ENCODE data around the gene ZNG1C. TPM values are rescaled to one million over a fixed set of nuclear protein-coding genes. Genes with fewer than 3 reads are reported as not detected.
A peak's percentile ranks its signal among the peaks of the same experiment; 100 is the strongest.
"Not testable (repeated sequence)": the region's sequence is repeated elsewhere in the genome, so short reads cannot be mapped to it uniquely, and the experiment has no call there.

ZNG1C gene
- 10 to 100 TPM in 3 of 4 donors, 1 to 10 TPM in 1; 7.6 to 54.8 (median 23.9) TPM for total RNA-seq

GRCh38 chr9:68241683-68242082, at the start of gene ZNG1C:
TSS of gene ZNG1C (plus strand) at chr9:68241983. CDS start at chr9:68242032, 49 bp downstream.
- H3K27ac ChIP-seq; DNase-seq; intact Hi-C loops (cut with DNase I; ENCODE audit: low total_unique reads); H3K4me1 ChIP-seq; H3K27me3 ChIP-seq; H3K9me3 ChIP-seq; H3K4me3 ChIP-seq; in situ Hi-C loops (cut with MboI; ENCODE audit: low pct_ligation_motif_present in 1 of 4, low pct_unique_long_range_greater_than_20kb in 1 of 4, low sequenced_read_pairs in 3 of 4); H3K36me3 ChIP-seq: not testable (repeated sequence)
- WGBS, 2 donors (ENCODE audit: low coverage in 1 of 2), result no CpG with 5 or more reads among the region's 32 CpGs

- no CpG with 5 or more reads among the region's 11 CpGs for WGBS, 2 donors (ENCODE audit: low coverage in 1 of 2)
- H3K27me3 ChIP-seq; intact Hi-C loops (cut with DNase I; ENCODE audit: low total_unique reads); H3K27ac ChIP-seq; H3K4me1 ChIP-seq; in situ Hi-C loops (cut with MboI; ENCODE audit: low pct_ligation_motif_present in 1 of 4, low pct_unique_long_range_greater_than_20kb in 1 of 4, low sequenced_read_pairs in 3 of 4); H3K4me3 ChIP-seq; H3K36me3 ChIP-seq; H3K9me3 ChIP-seq; DNase-seq: not testable (repeated sequence)
Measured at GRCh38 chr9:68242437-68242836, 654 bp downstream of the ZNG1C start.

GRCh38 chr9:68281041-68281440, 39.3 kb downstream of the ZNG1C start:
- H3K4me3 ChIP-seq; H3K36me3 ChIP-seq; H3K27me3 ChIP-seq; H3K9me3 ChIP-seq; H3K27ac ChIP-seq; intact Hi-C loops (cut with DNase I; ENCODE audit: low total_unique reads); H3K4me1 ChIP-seq; in situ Hi-C loops (cut with MboI; ENCODE audit: low pct_ligation_motif_present in 1 of 4, low pct_unique_long_range_greater_than_20kb in 1 of 4, low sequenced_read_pairs in 3 of 4): not testable (repeated sequence)
- peak; percentile 0 for DNase-seq
- 94% methylated on average over 7 of the region's 16 CpGs; no CpG with 5 or more reads in 1 of the 2 donors for WGBS, 2 donors (ENCODE audit: low coverage in 1 of 2)

GRCh38 chr9:68302567-68302966, 60.8 kb downstream of the ZNG1C start, which contains the start of gene FOXD4L3:
TSS of gene FOXD4L3 (plus strand) at chr9:68302867. CDS start at chr9:68302952, 85 bp downstream.
- H3K4me1 ChIP-seq; intact Hi-C loops (cut with DNase I; ENCODE audit: low total_unique reads); H3K27ac ChIP-seq; H3K4me3 ChIP-seq; H3K27me3 ChIP-seq; H3K36me3 ChIP-seq; DNase-seq; H3K9me3 ChIP-seq; in situ Hi-C loops (cut with MboI; ENCODE audit: low pct_ligation_motif_present in 1 of 4, low pct_unique_long_range_greater_than_20kb in 1 of 4, low sequenced_read_pairs in 3 of 4): not testable (repeated sequence)
- no CpG with 5 or more reads among the region's 15 CpGs for WGBS, 2 donors (ENCODE audit: low coverage in 1 of 2)

GRCh38 chr9:68303771-68304170, 62.0 kb downstream of the ZNG1C start:
- H3K27me3 ChIP-seq; DNase-seq; H3K9me3 ChIP-seq; H3K36me3 ChIP-seq; intact Hi-C loops (cut with DNase I; ENCODE audit: low total_unique reads); in situ Hi-C loops (cut with MboI; ENCODE audit: low pct_ligation_motif_present in 1 of 4, low pct_unique_long_range_greater_than_20kb in 1 of 4, low sequenced_read_pairs in 3 of 4); H3K4me3 ChIP-seq; H3K4me1 ChIP-seq; H3K27ac ChIP-seq: not testable (repeated sequence)
- no CpG with 5 or more reads among the region's 30 CpGs for WGBS, 2 donors (ENCODE audit: low coverage in 1 of 2)

GRCh38 chr9:68304212-68304611, 62.4 kb downstream of the ZNG1C start:
- H3K36me3 ChIP-seq; H3K4me3 ChIP-seq; DNase-seq; intact Hi-C loops (cut with DNase I; ENCODE audit: low total_unique reads); H3K9me3 ChIP-seq; H3K27me3 ChIP-seq; H3K27ac ChIP-seq; in situ Hi-C loops (cut with MboI; ENCODE audit: low pct_ligation_motif_present in 1 of 4, low pct_unique_long_range_greater_than_20kb in 1 of 4, low sequenced_read_pairs in 3 of 4); H3K4me1 ChIP-seq: not testable (repeated sequence)
- WGBS, 2 donors (ENCODE audit: low coverage in 1 of 2), result no CpG with 5 or more reads among the region's 21 CpGs

- DNase-seq; H3K4me1 ChIP-seq; in situ Hi-C loops (cut with MboI; ENCODE audit: low pct_ligation_motif_present in 1 of 4, low pct_unique_long_range_greater_than_20kb in 1 of 4, low sequenced_read_pairs in 3 of 4); intact Hi-C loops (cut with DNase I; ENCODE audit: low total_unique reads); H3K36me3 ChIP-seq; H3K27me3 ChIP-seq; H3K4me3 ChIP-seq; H3K27ac ChIP-seq; H3K9me3 ChIP-seq: not testable (repeated sequence)
- WGBS, 2 donors (ENCODE audit: low coverage in 1 of 2), result 0 to 27% methylated on average over 2 to 3 of the region's 4 CpGs
Measured at GRCh38 chr9:68304777-68305176, 63.0 kb downstream of the ZNG1C start.

- WGBS, 2 donors (ENCODE audit: low coverage in 1 of 2), result 20 to 37% methylated on average over 2 to 10 of the region's 21 CpGs
- H3K36me3 ChIP-seq; intact Hi-C loops (cut with DNase I; ENCODE audit: low total_unique reads); in situ Hi-C loops (cut with MboI; ENCODE audit: low pct_ligation_motif_present in 1 of 4, low pct_unique_long_range_greater_than_20kb in 1 of 4, low sequenced_read_pairs in 3 of 4); H3K4me3 ChIP-seq; H3K9me3 ChIP-seq; H3K27me3 ChIP-seq; H3K27ac ChIP-seq; H3K4me1 ChIP-seq; DNase-seq: not testable (repeated sequence)
Measured at GRCh38 chr9:68305680-68306285, 64.0 kb downstream of the ZNG1C start.

- in situ Hi-C loops (cut with MboI; ENCODE audit: low pct_ligation_motif_present in 1 of 4, low pct_unique_long_range_greater_than_20kb in 1 of 4, low sequenced_read_pairs in 3 of 4); H3K4me3 ChIP-seq; H3K27ac ChIP-seq; intact Hi-C loops (cut with DNase I; ENCODE audit: low total_unique reads); H3K36me3 ChIP-seq; H3K4me1 ChIP-seq; H3K9me3 ChIP-seq; H3K27me3 ChIP-seq; DNase-seq: not testable (repeated sequence)
- WGBS, 2 donors (ENCODE audit: low coverage in 1 of 2), result no CpG with 5 or more reads among the region's 37 CpGs
Measured at GRCh38 chr9:68306391-68306964, 64.7 kb downstream of the ZNG1C start.

GRCh38 chr9:68307127-68307526, 65.3 kb downstream of the ZNG1C start:
- H3K36me3 ChIP-seq; H3K9me3 ChIP-seq; in situ Hi-C loops (cut with MboI; ENCODE audit: low pct_ligation_motif_present in 1 of 4, low pct_unique_long_range_greater_than_20kb in 1 of 4, low sequenced_read_pairs in 3 of 4); H3K27ac ChIP-seq; H3K4me1 ChIP-seq; DNase-seq; intact Hi-C loops (cut with DNase I; ENCODE audit: low total_unique reads); H3K4me3 ChIP-seq; H3K27me3 ChIP-seq: not testable (repeated sequence)
- WGBS, 2 donors (ENCODE audit: low coverage in 1 of 2), result 44% methylated on average over 17 of the region's 35 CpGs; no CpG with 5 or more reads in 1 of the 2 donors

- WGBS, 2 donors (ENCODE audit: low coverage in 1 of 2), result 33 to 42% methylated on average over 4 to 20 of the region's 21 CpGs
- in situ Hi-C loops (cut with MboI; ENCODE audit: low pct_ligation_motif_present in 1 of 4, low pct_unique_long_range_greater_than_20kb in 1 of 4, low sequenced_read_pairs in 3 of 4); DNase-seq; H3K4me1 ChIP-seq; H3K36me3 ChIP-seq; H3K4me3 ChIP-seq; H3K27me3 ChIP-seq; intact Hi-C loops (cut with DNase I; ENCODE audit: low total_unique reads); H3K9me3 ChIP-seq; H3K27ac ChIP-seq: not testable (repeated sequence)
Measured at GRCh38 chr9:68307654-68308053, 65.9 kb downstream of the ZNG1C start.

Data from transverse colon (tissue), 4 donors.